HUDEP-2 (cell line): ENCODE results near the gene HDAC1.
"Not testable (repeated sequence)": the region's sequence is repeated elsewhere in the genome, so short reads cannot be mapped to it uniquely, and the experiment has no call there.

Source experiments
- DNase-seq, 76 experiments: peaks; one replicate each; lab custom pipeline; 2025; ENCODE audit not compliant: unreplicated experiment in 76 of 76; lab: John Stamatoyannopoulos, UW

Gene HDAC1

GRCh38 chr1:32273391-32274208 is 18.3 kb upstream of the HDAC1 start:
- peak in 1 of 76 experiments; percentile 1 for DNase-seq

GRCh38 chr1:32274646-32275340 is 17.1 kb upstream of the HDAC1 start:
- no peak for DNase-seq

DNA sequence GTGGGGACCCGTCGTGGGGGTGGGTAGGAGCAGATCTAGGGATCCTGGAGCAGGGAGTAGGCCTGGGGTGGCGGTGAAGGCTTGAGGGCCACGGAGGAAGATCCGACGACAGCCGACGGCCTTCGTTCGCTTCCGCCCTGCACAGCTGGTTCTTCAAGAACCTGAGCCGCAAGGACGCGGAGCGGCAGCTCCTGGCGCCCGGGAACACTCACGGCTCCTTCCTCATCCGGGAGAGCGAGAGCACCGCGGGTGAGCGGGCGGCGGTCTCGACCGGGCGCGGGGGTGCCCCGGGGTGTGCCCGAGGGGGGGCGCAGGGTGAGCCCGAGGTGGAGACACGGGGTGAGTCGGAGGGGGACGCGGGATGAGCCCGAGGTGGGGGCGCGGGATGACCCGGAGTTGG is 16.5 kb upstream of the HDAC1 start:
- no peak for DNase-seq

DNA sequence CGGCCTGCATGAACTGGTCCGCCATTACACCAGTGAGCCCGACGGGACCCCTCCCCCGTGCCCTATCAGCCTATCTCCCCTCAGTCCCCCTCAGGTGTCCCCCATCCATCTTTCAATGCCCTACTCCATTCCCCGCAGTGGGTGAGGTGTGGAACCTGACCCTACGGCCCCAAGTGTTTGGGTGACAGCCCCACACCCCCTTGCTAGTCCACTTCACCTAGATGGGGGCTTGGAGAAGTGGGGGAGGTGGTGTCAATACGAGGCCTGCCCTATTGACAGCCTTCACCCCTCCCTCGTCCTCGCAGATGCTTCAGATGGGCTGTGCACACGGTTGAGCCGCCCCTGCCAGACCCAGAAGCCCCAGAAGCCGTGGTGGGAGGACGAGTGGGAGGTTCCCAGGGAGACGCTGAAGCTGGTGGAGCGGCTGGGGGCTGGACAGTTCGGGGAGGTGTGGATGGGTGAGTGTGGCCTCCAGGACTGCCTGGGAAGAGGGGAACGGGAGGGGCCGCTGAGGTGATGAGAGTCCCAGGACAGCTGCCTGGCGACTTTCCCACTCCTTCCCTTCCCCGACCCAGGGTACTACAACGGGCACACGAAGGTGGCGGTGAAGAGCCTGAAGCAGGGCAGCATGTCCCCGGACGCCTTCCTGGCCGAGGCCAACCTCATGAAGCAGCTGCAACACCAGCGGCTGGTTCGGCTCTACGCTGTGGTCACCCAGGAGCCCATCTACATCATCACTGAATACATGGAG is 15.7 kb upstream of the HDAC1 start:
- no peak for DNase-seq

DNA sequence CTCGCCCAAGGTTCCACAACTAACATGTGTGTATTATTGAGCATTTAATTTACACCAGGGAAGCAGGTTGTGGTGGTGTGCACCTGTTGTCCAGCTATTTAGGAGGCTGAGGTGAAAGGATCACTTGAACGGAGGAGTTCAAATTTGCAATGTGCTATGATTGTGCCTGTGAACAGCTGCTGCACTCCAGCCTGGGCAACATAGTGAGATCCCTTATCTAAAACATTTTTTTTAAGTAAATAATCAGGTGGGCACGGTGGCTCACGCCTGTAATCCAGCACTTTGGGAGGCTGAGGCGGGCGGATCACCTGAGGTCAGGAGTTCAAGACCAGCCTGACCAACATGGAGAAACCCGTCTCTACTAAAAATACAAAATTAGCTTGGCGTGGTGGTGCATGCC is 7.1 kb upstream of the HDAC1 start:
- not testable (repeated sequence) for DNase-seq

- DNase-seq, result no peak
Observed at GRCh38 chr1:32285658-32286057, 6.2 kb upstream of the HDAC1 start.

DNA sequence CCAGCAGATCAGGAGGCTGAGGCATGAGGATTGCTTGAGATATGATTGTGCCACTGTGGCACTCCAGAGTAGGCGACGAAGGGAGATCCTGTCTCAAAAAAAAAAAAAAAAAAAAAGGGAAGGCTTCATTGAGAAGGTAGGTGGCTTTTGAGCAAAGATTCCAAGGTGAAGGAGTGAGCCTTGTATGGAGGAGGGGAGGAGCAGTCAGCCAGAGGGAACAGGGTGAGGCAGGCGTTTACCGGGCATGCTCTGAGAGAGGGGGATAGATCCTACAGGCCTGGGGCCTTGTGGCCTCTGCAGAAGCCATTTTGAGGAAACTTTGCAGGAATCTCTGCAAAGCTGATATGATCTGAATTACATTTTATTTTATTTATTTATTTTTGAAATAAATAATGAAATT is 5.1 kb upstream of the HDAC1 start:
- no peak for DNase-seq

DNA sequence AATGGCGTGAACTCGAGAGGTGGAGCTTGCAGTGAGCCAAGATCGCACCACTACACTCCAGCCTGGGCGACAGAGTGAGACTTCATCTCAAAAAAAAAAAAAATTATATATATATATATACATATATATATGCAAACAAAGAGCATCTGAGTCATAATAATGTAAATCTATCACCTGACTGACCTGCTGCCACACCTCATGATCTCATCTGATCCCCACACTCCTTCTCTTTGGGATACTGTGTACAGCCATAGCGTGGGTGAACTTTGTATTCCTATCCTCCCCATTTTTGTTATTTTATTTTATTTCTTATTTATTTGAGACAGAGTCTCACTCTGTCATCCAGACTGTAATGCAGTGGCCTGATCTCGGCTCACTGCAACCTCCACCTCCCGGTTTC is 2.6 kb upstream of the HDAC1 start:
- DNase-seq, result no peak

GRCh38 chr1:32291145-32291707 is 657 bp upstream of the HDAC1 start:
- DNase-seq, result peak in 2 of 76 experiments; percentile 7 to 33

- not testable (repeated sequence) for DNase-seq
Observed at GRCh38 chr1:32298211-32298610, 6.3 kb downstream of the HDAC1 start.

DNA sequence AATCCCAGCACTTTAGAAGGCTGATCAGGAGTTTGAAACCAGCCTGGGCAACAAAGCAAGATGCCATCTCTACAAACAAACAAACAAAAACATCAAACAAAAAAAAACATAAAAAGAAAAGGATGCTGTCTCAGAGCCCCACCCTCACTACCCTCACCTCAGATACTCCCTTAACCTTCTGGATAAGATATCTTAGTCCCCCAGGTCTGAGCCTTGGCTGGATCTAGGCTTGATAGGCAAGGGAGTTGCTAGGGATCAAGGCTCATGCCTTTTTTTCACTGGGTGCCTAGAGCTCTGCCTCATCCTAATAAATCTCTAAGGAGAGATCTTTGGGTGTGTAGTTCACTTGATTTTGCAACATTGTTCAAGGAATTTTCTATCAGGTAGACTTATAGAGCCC is 7.4 kb downstream of the HDAC1 start:
- peak in 5 of 76 experiments; percentile 2 to 20 (median 13) for DNase-seq

DNA sequence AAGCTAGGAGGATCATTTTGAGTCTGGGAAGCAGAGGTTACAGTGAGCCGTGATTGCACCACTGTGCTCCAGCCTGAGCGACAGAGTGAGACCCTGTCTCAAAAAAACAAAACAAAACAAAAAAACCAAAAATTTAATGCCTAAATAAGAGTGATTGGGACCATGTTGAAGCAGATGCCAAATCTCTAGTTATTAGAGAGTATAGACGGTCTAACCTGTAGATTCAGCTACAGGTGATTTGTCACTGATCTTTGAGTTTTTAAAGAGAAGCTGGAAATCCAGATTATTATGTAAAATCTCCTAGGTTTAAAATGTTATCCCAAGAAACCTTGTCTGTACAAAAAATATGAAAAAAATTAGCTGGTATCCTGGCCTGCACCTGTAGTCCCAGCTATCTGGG is 11.5 kb downstream of the HDAC1 start:
- no peak for DNase-seq

- no peak for DNase-seq
Observed at GRCh38 chr1:32303997-32304622, 12.2 kb downstream of the HDAC1 start.

DNA sequence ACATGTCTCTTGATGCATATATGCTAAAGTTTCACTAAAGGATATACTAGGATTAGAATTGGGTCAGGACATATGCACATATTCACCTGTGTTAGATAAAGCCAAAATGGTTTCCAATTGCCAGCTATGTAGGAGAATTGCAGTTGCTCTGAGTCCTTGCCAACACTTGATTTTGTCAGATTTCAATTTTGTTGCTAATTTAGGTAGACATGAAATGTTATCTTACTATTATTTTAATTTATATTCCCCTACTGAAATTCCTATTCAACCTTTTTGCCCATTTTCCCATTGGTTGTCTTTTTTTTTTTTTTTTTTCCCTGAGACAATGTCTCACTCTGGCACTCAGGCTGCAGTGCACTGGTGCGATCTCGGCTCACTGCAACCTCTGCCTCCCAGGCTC is 13.4 kb downstream of the HDAC1 start:
- no peak for DNase-seq

GRCh38 chr1:32307324-32307723 is 15.4 kb downstream of the HDAC1 start:
- DNase-seq, result peak in 16 of 76 experiments; percentile 8 to 37 (median 15)

DNA sequence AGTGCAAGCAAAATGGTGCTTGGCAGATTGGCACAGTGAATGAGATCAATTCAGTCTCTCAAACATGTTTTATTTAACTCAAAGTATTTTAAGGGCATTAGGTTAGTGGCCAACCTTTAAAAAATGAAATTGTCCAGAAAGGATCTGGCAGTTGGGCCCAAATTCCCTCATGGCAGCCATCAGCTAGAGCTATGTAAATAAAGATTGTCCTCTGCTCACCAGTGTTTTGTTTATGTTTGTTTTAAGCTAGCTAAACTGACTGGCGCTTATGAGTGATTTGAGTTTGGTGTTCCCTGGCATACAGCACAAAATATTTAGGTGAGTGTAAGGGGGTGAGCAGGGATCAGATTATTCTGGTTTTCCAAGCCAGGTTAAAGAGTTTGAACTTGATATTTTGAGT is 18.1 kb downstream of the HDAC1 start:
- DNase-seq, result no peak

GRCh38 chr1:32311709-32312393 is 20.0 kb downstream of the HDAC1 start:
- no peak for DNase-seq

DNA sequence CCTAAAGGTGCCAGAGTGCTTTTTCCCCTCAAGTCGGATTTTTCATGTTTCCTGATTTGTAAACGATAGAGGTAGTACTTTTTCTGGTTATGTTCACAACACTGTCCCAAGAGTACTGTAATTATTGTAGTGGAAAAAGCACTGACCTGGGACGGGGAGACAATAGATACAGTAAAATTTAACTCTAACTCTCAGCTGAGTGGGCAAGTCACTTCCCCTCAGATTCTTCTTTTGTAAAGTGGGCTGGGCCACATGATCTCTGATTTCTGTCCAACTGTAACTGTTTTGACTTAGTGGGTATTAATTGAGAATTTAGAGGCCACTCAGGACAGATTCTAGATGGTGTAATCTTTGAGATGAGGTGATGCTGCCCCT is 25.0 kb downstream of the HDAC1 start:
- DNase-seq, result no peak

DNA sequence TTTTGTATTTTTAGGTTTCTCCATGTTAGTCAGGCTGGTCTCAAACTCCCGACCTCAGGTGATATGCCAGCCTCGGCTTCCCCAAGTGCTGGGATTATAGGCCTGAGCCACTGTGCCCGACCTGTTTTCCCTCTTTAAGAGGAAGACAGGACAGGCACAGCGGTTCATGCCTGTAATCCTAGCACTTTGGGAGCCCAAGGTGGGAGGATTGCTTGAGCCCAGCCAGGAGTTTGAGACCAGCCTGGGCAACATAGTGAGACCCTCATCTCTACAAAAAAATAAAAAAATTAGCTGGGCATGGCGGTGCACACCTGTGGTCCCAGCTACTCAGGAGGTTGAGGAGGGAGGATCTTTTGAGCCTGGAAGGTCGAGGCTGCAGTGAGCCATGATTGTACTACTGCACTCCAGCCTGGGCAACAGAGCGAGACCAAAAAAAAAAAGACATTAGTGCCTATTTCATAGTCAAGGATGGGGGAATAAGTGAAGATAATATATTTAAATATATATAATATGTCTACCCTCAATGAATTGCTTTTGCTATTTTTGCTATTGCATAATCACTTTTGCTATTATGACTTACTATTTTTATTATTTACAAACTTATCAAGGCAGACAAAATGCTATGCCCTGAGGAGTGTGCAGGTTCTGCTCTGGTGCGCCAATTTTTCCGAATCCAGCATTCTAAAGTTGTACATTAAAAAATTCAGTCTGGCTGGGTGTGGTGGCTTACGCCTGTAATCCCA is 26.4 kb downstream of the HDAC1 start:
- no peak for DNase-seq
